AG10803 (cell line): Measurements from ENCODE around the gene PLSCR4.

Experiments
- DNase-seq: peaks from one replicate; pipeline ENCODE4 v3.0.0; 2010; ENCODE audit warnings: low read depth
- H3K4me3 ChIP-seq: 2 replicates; pipeline ENCODE4 v1.5.1; 2011; ENCODE audit warnings: mild to moderate bottlenecking, low read length, control low read depth
- CTCF ChIP-seq: conservative IDR thresholded peaks from 2 replicates; pipeline ENCODE4 v1.5.1; 2011; ENCODE audit warnings: mild to moderate bottlenecking, low read length, control low read depth, inconsistent platforms

Gene PLSCR4

GRCh38 chr3:146189519-146190173 is 61.3 kb downstream of the PLSCR4 start:
- no peak overlapping the region for H3K4me3 ChIP-seq
- DNase-seq, result peak; percentile 58
- peak; percentile 91 for TF ChIP-seq CTCF

GRCh38 chr3:146187334-146187950 is 63.5 kb downstream of the PLSCR4 start:
- peak; percentile 46 for DNase-seq
- H3K4me3 ChIP-seq, result no peak overlapping the region
- peak; percentile 69 for TF ChIP-seq CTCF

GRCh38 chr3:146184241-146185015 is 66.5 kb downstream of the PLSCR4 start:
- TF ChIP-seq CTCF, result no peak
- peak; percentile 26 for DNase-seq
- no peak overlapping the region for H3K4me3 ChIP-seq

- no peak for TF ChIP-seq CTCF
Measured at GRCh38 chr3:146181216-146181615, 69.7 kb downstream of the PLSCR4 start.

GRCh38 chr3:146180376-146180775 is 70.5 kb downstream of the PLSCR4 start:
- no peak for TF ChIP-seq CTCF
- no peak for DNase-seq

More at GRCh38 chr3:146181216-146181615, 69.7 kb downstream of the PLSCR4 start:
- no peak overlapping the region for H3K4me3 ChIP-seq
- DNase-seq, result no peak

GRCh38 chr3:146178006-146178689 is 72.8 kb downstream of the PLSCR4 start:
- no peak overlapping the region for H3K4me3 ChIP-seq
- no peak for TF ChIP-seq CTCF
- DNase-seq, result no peak

More at GRCh38 chr3:146180376-146180775, 70.5 kb downstream of the PLSCR4 start:
- H3K4me3 ChIP-seq, result no peak overlapping the region
